Panc1 (cell line): ENCODE data around the gene CAMK1D. TPM values are rescaled to one million over a fixed set of nuclear protein-coding genes. Genes with fewer than 3 reads are reported as not detected.

Experiments
- ATAC-seq: fragments of 200-7000 bp; cut with Tn5 transposase; 2 replicates; pipeline ENCODE4 v1.9.1; 2020; ENCODE audit warnings: mild to moderate bottlenecking, moderate library complexity
- BruUV-seq: library from RNA; stranded (reverse); fragments of 400-500 nt; replicated peaks from 2 replicates; lab custom pipeline; 2021; lab: Mats Ljungman, UMichigan
- CTCF ChIA-PET: fragments of 300-600 bp; sonication (Branson Sonifier 250); formaldehyde crosslinking; loops from one replicate; lab custom pipeline; 2022; ENCODE audit warnings: antibody characterized with exemption; lab: Charles Lee
- POLR2A ChIA-PET: fragments of 300-600 bp; sonication (Branson Sonifier 250); formaldehyde crosslinking; loops from one replicate; lab custom pipeline; 2022; ENCODE audit warnings: antibody characterized with exemption; lab: Charles Lee
- DNase-seq: peaks from one replicate; pipeline ENCODE4 v3.0.0-alpha.2; 2010; ENCODE audit warnings: low read depth, low spot score
- H3K27ac ChIP-seq: 2 replicates; pipeline ENCODE4 v1.5.1; 2011; ENCODE audit warnings: mild to moderate bottlenecking, low read length, inconsistent platforms
- H3K27me3 ChIP-seq: fragments of 200-500 bp; sonication (Bioruptor generic); 2 replicates; pipeline ENCODE4 v1.6.0; 2014; ENCODE audit warnings: low read length, inconsistent platforms; ENCODE audit not compliant: control insufficient read depth, insufficient read depth
- H3K36me3 ChIP-seq: fragments of 200-500 bp; sonication (Bioruptor generic); 2 replicates; pipeline ENCODE4 v1.5.1; 2014; ENCODE audit warnings: inconsistent platforms, mild to moderate bottlenecking, low read length, moderate library complexity; ENCODE audit not compliant: control insufficient read depth, insufficient read depth
- H3K4me1 ChIP-seq: 2 replicates; pipeline ENCODE4 v1.5.1; 2011; ENCODE audit warnings: inconsistent platforms, mild to moderate bottlenecking, low read length, moderate library complexity; ENCODE audit not compliant: control insufficient read depth, insufficient read depth
- H3K4me3 ChIP-seq, 2 experiments: 2 replicates each; pipeline ENCODE4 v1.5.1; 2011 to 2012; ENCODE audit warnings: low read depth in 2 of 2, low read length in 2 of 2, mild to moderate bottlenecking in 2 of 2, inconsistent platforms in 1 of 2, moderate library complexity in 1 of 2
- H3K9me3 ChIP-seq: fragments of 200-500 bp; sonication (Bioruptor generic); 2 replicates; pipeline ENCODE4 v1.5.1; 2014; ENCODE audit warnings: low read depth, mild to moderate bottlenecking, inconsistent platforms, low read length, moderate library complexity; ENCODE audit not compliant: control insufficient read depth, insufficient read depth
- CTCF ChIP-seq: fragments of 450-650 bp; IDR thresholded peaks from 2 replicates; pipeline ENCODE4 v1.5.1; 2017; ENCODE audit warnings: mild to moderate bottlenecking
- POLR2AphosphoS5 ChIP-seq: IDR thresholded peaks from 2 replicates; pipeline ENCODE4 v1.6.1; 2012; ENCODE audit warnings: mild to moderate bottlenecking, low read depth, low read length, moderate library complexity
- SIN3A ChIP-seq: IDR thresholded peaks from 2 replicates; pipeline ENCODE4 v1.6.1; 2012; ENCODE audit warnings: low read depth, mild to moderate bottlenecking, low read length, moderate library complexity, borderline replicate concordance; ENCODE audit not compliant: insufficient read depth
- TCF7L2 ChIP-seq: IDR thresholded peaks from 2 replicates; pipeline ENCODE4 v1.6.1; 2011; ENCODE audit warnings: mild to moderate bottlenecking, low read depth, low read length, inconsistent platforms
- in situ Hi-C: cut with HindIII; loops from 2 replicates; pipeline ENCODE4 v1.10.0; 2016; ENCODE audit warnings: low sequenced_read_pairs, low pct_unique_long_range_greater_than_20kb
- intact Hi-C: fragments of 100-400 bp; cut with micrococcal nuclease; formaldehyde crosslinking; loops from one replicate; pipeline ENCODE4 v1.10.0; 2022; ENCODE audit not compliant: unreplicated experiment
- total RNA-seq: library from RNA; stranded (reverse); gene quantifications from one replicate; pipeline ENCODE4 v1.2.1, GENCODE V29; 2021; ENCODE audit not compliant: unreplicated experiment
- TF ChIP-seq, protein P1 (sequence below), 2 experiments: IDR thresholded peaks; 2 replicates each; pipeline ENCODE4 v1.6.1; 2011 to 2012; ENCODE audit warnings: low read depth in 2 of 2, control low read depth in 1 of 2, low read length in 1 of 2, mild to moderate bottlenecking in 1 of 2, moderate library complexity in 1 of 2; ENCODE audit not compliant: insufficient read depth in 1 of 2

CAMK1D gene
- total RNA-seq, 1 experiment from 2014 or later = 5.7 TPM

GRCh38 chr10:12533151-12533550, 183.8 kb downstream of the CAMK1D start:
- intact Hi-C loops = no loop called here
- BruUV-seq = no TSS peak
- Histone ChIP-seq H3K27ac (no peak overlapping the region), H3K9me3 (no peaks in the 10 kb centered on the region), H3K4me3 (no peak overlapping the region), H3K36me3 (no peaks in the 10 kb centered on the region), H3K4me1 (no peaks in the 10 kb centered on the region), H3K27me3 (no peaks in the 10 kb centered on the region)
- ChIA-PET POLR2A (no interaction called here), CTCF (no interaction called here)
- in situ Hi-C loops = no loop called here
- no peak for TF ChIP-seq SIN3A
- ATAC-seq (no peak), DNase-seq (no peak)

DNA sequence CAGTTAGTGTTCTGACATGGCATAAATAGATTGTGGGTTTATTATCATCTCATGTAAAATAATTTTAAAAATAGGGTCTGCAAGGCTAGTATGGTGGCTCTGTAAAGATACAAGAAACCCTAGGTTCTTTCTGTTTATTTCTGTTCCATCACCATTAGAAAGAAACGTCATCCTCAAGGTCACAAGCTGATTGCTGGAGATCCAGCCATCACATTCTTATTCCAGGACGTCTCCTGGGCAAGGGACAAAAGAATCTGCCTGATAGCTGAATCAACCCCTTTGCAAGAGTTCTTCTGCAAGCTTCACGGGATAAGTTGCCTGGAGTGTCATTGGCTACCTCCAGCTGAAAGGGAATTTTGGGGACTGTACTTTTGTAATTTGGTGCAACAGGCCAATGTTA, 184.4 kb downstream of the CAMK1D start:
- TF ChIP-seq POLR2AphosphoS5 = no peak
- TF ChIP-seq SIN3A = no peak
- no peak for TF ChIP-seq CTCF
- TF ChIP-seq TCF7L2 = no peak
- TF ChIP-seq, protein P1, sequence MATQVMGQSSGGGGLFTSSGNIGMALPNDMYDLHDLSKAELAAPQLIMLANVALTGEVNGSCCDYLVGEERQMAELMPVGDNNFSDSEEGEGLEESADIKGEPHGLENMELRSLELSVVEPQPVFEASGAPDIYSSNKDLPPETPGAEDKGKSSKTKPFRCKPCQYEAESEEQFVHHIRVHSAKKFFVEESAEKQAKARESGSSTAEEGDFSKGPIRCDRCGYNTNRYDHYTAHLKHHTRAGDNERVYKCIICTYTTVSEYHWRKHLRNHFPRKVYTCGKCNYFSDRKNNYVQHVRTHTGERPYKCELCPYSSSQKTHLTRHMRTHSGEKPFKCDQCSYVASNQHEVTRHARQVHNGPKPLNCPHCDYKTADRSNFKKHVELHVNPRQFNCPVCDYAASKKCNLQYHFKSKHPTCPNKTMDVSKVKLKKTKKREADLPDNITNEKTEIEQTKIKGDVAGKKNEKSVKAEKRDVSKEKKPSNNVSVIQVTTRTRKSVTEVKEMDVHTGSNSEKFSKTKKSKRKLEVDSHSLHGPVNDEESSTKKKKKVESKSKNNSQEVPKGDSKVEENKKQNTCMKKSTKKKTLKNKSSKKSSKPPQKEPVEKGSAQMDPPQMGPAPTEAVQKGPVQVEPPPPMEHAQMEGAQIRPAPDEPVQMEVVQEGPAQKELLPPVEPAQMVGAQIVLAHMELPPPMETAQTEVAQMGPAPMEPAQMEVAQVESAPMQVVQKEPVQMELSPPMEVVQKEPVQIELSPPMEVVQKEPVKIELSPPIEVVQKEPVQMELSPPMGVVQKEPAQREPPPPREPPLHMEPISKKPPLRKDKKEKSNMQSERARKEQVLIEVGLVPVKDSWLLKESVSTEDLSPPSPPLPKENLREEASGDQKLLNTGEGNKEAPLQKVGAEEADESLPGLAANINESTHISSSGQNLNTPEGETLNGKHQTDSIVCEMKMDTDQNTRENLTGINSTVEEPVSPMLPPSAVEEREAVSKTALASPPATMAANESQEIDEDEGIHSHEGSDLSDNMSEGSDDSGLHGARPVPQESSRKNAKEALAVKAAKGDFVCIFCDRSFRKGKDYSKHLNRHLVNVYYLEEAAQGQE (IDR thresholded peaks at IDR 0.05; ENCODE audit: insufficient read depth in 1 of 2, low read depth in 2 of 2, low read length in 1 of 2) = no peak
- no peak for DNase-seq
- in situ Hi-C loops = no loop called here
- no peak for ATAC-seq
- Histone ChIP-seq H3K27ac (no peak overlapping the region), H3K36me3 (no peaks in the 10 kb centered on the region), H3K4me3 (no peak overlapping the region), H3K27me3 (no peaks in the 10 kb centered on the region), H3K9me3 (no peaks in the 10 kb centered on the region), H3K4me1 (no peaks in the 10 kb centered on the region)
- BruUV-seq = no TSS peak
- CTCF ChIA-PET = no interaction called here
- POLR2A ChIA-PET = no interaction called here
- intact Hi-C loops = no loop called here

DNA sequence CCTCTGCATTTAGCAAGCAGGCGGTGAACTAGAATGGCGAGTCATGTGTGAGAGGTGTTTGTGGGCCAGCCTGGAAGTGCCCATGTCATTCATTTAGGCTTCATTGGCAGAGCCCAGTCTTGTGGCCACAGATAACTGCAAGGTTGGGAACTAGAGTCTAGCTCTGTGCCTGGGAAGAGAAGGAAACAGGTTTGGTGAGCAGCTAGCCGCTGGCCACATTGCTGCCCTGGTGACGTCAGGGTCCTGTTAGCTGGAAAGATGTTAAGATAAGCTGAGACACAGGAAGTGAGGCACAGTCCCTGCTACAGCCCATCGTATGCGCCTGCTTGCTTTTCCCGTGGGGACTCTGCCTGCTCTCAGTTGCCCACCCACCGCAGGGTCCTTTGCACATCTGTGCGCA, 185.5 kb downstream of the CAMK1D start:
- Histone ChIP-seq H3K27me3 (no peaks in the 10 kb centered on the region), H3K27ac (no peak overlapping the region), H3K9me3 (no peaks in the 10 kb centered on the region), H3K4me1 (no peaks in the 10 kb centered on the region), H3K36me3 (no peaks in the 10 kb centered on the region), H3K4me3 (no peak overlapping the region)
- intact Hi-C loops = no loop called here
- no peak for DNase-seq
- TF ChIP-seq, protein P1 (IDR thresholded peaks at IDR 0.05; ENCODE audit: insufficient read depth in 1 of 2, low read depth in 2 of 2, low read length in 1 of 2) = no peak
- TF ChIP-seq CTCF = no peak
- TF ChIP-seq TCF7L2 = no peak
- no peak for TF ChIP-seq POLR2AphosphoS5
- no peak for TF ChIP-seq SIN3A
- ChIA-PET POLR2A (no interaction called here), CTCF (no interaction called here)
- ATAC-seq = no peak
- BruUV-seq = no TSS peak
- in situ Hi-C loops = no loop called here
